Bronchial epithelial cell (primary cell): Measurements from ENCODE around the gene PPP2R5E. TPM values are rescaled to one million over a fixed set of nuclear protein-coding genes. Genes with fewer than 3 reads are reported as not detected.

ENCODE experiments used
- DNase-seq: peaks from one replicate; pipeline ENCODE4 v3.0.0-alpha.2; 2010; ENCODE audit warnings: low read depth
- FAIRE-seq: peaks from 2 replicates; lab custom pipeline; 2011; peaks lifted over from hg19 to GRCh38; lab: Jason Lieb, UNC
- H3K27me3 ChIP-seq: 2 replicates; pipeline ENCODE4 v1.5.1; 2011; ENCODE audit warnings: low read length; ENCODE audit not compliant: control insufficient read depth, insufficient read depth
- H3K36me3 ChIP-seq: 2 replicates; pipeline ENCODE4 v1.5.1; 2011; ENCODE audit warnings: low read length; ENCODE audit not compliant: control insufficient read depth, insufficient read depth
- H3K4me3 ChIP-seq: 2 replicates; pipeline ENCODE4 v1.5.1; 2011; ENCODE audit warnings: mild to moderate bottlenecking, low read depth, low read length, control low read depth
- CTCF ChIP-seq: IDR thresholded peaks from 2 replicates; pipeline ENCODE4 v1.5.1; 2011; ENCODE audit warnings: mild to moderate bottlenecking, moderate library complexity, low read length, control low read depth, inconsistent platforms; ENCODE audit not compliant: insufficient read depth, severe bottlenecking
- total RNA-seq: library from RNA; depleted of rRNA; stranded (reverse); fragments of >200 nt; gene quantifications from 2 replicates; pipeline ENCODE4 v1.2.1, GENCODE V29; 2014

The PPP2R5E gene
- total RNA-seq, 1 donor from 2014 or later: 11.6 TPM

- no peak for TF ChIP-seq CTCF
- Histone ChIP-seq H3K27me3 (no peaks in the 10 kb centered on the region), H3K36me3 (no peaks in the 10 kb centered on the region), H3K4me3 (no peak overlapping the region)
- no peak for FAIRE-seq
- DNase-seq: peak; percentile 35
These were observed 200.8 kb downstream of the PPP2R5E start for GRCh38 chr14:63342371-63342770.

DNA sequence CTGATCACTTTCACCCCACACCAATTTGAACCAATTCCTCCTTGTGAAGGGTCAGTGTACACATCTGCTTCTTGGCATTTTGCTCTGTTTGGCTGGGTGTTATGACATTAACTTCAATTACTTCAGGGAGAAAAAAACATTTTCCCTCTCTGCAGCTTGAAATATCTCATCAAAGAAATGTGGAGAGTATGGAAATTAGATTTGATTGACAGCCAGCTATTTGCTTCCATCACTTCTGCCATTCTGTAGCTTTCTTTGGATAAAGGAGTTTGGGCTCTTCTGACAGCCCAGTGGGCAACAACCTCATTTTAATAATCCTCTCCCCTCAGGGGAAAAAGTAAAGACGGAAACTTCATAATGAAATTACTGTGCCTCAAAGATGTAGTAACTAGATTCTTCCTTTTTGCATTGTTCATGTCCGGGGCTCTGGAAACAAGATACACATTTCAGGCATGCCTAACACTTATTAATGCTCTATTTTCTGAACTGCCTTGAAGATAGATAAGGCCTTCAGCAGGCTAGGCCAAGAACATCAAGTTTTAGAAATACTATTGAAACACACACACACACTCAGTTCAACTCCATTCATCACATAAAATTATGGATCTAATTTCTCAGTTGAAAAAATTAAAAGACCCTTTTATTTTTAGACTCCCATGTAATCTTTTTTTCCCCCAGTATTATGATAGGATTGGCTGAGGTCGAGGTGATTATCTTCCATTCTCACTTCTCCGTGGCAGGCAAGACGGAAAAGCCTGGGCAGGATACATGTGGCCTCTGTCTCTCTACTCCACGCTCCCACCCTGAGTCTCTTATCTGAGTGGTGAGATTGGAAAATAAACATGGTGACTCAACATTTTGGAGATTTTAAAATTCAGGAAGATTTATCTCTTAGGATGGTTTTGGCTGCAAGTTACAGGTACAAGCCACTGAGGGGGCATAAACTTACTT, 214.1 kb downstream of the PPP2R5E start:
- TF ChIP-seq CTCF: no peak
- peak; percentile 55 for FAIRE-seq
- Histone ChIP-seq H3K36me3 (no peaks in the 10 kb centered on the region), H3K27me3 (no peaks in the 10 kb centered on the region), H3K4me3 (no peak overlapping the region)
- no peak for DNase-seq

- no peak for TF ChIP-seq CTCF
- Histone ChIP-seq H3K36me3 (no peaks in the 10 kb centered on the region), H3K27me3 (no peaks in the 10 kb centered on the region), H3K4me3 (no peak overlapping the region)
- no peak for DNase-seq
- no peak for FAIRE-seq
These were observed 216.3 kb downstream of the PPP2R5E start for GRCh38 chr14:63326840-63327239.

- peak; percentile 24 for DNase-seq
- Histone ChIP-seq H3K36me3 (no peaks in the 10 kb centered on the region), H3K27me3 (no peaks in the 10 kb centered on the region), H3K4me3 (no peak overlapping the region)
- no peak for FAIRE-seq
- TF ChIP-seq CTCF: no peak
These were observed 220.1 kb downstream of the PPP2R5E start for GRCh38 chr14:63322897-63323573.

DNA sequence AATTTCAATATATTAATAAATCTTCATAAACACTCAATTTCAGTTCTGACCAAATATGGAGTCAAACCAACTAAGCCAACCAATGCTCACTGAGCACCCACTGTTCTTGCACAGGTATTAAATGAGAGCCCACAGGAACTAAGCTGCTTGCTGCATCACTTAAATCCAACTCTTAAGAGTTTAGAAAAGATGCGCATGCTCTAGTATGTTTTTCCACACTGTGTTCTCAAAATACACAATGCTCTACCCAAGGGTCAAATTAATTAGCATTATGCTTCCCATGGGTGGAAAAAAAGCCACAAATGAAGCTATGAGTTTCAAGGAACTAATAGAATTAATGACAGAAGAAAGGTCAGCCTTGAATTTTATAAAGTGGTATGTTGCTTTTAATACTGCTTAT, 220.7 kb downstream of the PPP2R5E start:
- Histone ChIP-seq H3K4me3 (no peak overlapping the region), H3K36me3 (no peaks in the 10 kb centered on the region), H3K27me3 (no peaks in the 10 kb centered on the region)
- TF ChIP-seq CTCF: no peak
- DNase-seq (no peak), FAIRE-seq (no peak)

Other genes starting within 250 kb of the PPP2R5E start
- gene GPHB5, start 224.4 kb downstream of the PPP2R5E start, total RNA-seq: not detected in 2 replicates
- gene WDR89, start 98.5 kb upstream of the PPP2R5E start, total RNA-seq: 15.1 and 20.0 TPM in 2 replicates
- 35.3 and 39.2 TPM in 2 replicates for gene SGPP1, start 184.7 kb upstream of the PPP2R5E start, total RNA-seq